ENCODE measurements around the gene TP53AIP1.

The TP53AIP1 gene

DNA sequence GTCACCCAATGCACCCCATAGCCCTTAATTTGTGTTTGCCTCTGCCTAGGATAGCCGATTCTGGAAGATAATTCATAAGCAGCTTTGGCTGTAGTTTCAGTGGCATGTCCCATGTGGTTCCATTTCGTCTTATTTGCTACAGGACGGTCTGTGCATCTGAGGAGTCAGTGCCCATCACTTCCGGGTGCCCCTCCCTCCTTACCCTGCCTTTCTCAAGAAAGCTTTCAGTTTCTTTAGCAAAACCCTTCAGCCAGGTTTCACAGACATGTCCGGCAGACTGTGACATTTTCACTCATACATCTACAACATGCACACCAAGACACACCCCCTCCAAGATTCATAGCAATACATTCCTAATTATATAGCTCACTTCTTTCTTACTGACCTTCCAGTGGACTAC lies 14.3 kb downstream of the TP53AIP1 start:
- FAIRE-seq (peak; percentile 92), DNase-seq (ENCODE audit: insufficient read length, low spot score) (peak; percentile 72)
- TF ChIP-seq POLR2A (IDR thresholded peaks at IDR 0.05; ENCODE audit: low read depth, low read length) (no peak), TAF1 (IDR thresholded peaks at IDR 0.05; ENCODE audit: low read depth, low read length) (no peak), SPI1 (IDR thresholded peaks at IDR 0.05; ENCODE audit: low read depth, low read length) (no peak), POLR2AphosphoS5 (IDR thresholded peaks at IDR 0.05; ENCODE audit: low read depth, low read length) (no peak), PAX5 (IDR thresholded peaks at IDR 0.05; ENCODE audit: insufficient read depth, low read length, severe bottlenecking) (no peak), POU2F2 (IDR thresholded peaks at IDR 0.05; ENCODE audit: low read depth, low read length) (no peak)

DNA sequence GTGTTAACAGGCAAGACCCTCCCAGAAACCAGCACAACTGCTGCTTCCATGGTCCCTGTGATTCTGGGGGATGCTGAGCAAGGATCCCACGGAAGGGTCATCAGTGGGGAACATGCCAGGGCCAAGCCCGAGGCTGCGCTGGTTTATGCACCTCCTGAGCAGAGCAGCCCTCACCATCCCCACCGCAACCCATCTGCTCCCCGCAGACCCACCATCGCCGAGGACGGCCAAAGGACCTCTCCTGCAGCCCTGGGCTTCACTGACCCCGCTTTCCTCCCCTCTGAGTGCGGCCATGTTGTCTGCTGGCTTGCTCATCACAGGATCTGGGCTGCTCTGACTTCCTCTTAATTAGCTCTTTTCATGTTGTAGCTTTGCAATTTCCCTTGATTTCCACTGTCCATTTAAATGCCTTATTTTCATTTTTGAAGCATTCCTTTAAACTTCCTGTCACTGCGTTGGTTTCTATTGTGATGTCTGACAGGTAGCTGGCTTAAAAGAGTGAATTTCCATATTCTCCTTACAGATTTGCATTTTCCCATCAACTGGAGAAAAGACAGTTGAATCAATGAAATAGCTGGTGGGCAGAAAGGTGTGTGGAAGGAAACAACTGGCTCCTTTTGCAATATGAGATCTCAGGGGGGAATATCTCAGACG lies 14.9 kb downstream of the TP53AIP1 start:
- no peak for TF ChIP-seq POLR2A (IDR thresholded peaks at IDR 0.05; ENCODE audit: low read depth, low read length)
- TF ChIP-seq POU2F2 (IDR thresholded peaks at IDR 0.05; ENCODE audit: low read depth, low read length), result no peak
- no peak for TF ChIP-seq SPI1 (IDR thresholded peaks at IDR 0.05; ENCODE audit: low read depth, low read length)
- TF ChIP-seq TAF1 (IDR thresholded peaks at IDR 0.05; ENCODE audit: low read depth, low read length), result no peak
- TF ChIP-seq POLR2AphosphoS5 (IDR thresholded peaks at IDR 0.05; ENCODE audit: low read depth, low read length), result no peak
- TF ChIP-seq PAX5 (IDR thresholded peaks at IDR 0.05; ENCODE audit: insufficient read depth, low read length, severe bottlenecking), result no peak
- DNase-seq (ENCODE audit: insufficient read length, low spot score) (no peak), FAIRE-seq (no peak)

DNA sequence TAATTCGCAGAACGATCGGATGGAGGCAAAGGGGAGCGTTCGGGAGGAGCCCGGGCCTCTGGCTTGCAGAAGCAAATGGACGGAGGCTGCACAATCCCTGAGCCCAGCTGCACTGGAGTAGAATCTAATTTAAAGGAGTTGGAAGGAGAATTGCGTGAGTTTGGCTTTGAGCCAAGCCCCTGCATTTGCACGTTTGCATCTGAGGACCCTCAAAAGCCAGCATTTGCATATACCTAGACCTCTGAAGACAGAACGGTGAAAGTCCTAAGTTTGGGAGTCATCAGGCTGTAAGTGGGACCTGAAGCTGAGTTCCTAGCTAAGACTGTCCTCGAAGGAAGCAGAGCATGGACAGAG lies 15.6 kb downstream of the TP53AIP1 start:
- TF ChIP-seq POLR2AphosphoS5 (IDR thresholded peaks at IDR 0.05; ENCODE audit: low read depth, low read length) (no peak), TAF1 (IDR thresholded peaks at IDR 0.05; ENCODE audit: low read depth, low read length) (no peak), SPI1 (IDR thresholded peaks at IDR 0.05; ENCODE audit: low read depth, low read length) (no peak), POU2F2 (IDR thresholded peaks at IDR 0.05; ENCODE audit: low read depth, low read length) (no peak), POLR2A (IDR thresholded peaks at IDR 0.05; ENCODE audit: low read depth, low read length) (no peak), PAX5 (IDR thresholded peaks at IDR 0.05; ENCODE audit: insufficient read depth, low read length, severe bottlenecking) (no peak)
- no peak for DNase-seq (ENCODE audit: insufficient read length, low spot score)
- FAIRE-seq, result no peak

DNA sequence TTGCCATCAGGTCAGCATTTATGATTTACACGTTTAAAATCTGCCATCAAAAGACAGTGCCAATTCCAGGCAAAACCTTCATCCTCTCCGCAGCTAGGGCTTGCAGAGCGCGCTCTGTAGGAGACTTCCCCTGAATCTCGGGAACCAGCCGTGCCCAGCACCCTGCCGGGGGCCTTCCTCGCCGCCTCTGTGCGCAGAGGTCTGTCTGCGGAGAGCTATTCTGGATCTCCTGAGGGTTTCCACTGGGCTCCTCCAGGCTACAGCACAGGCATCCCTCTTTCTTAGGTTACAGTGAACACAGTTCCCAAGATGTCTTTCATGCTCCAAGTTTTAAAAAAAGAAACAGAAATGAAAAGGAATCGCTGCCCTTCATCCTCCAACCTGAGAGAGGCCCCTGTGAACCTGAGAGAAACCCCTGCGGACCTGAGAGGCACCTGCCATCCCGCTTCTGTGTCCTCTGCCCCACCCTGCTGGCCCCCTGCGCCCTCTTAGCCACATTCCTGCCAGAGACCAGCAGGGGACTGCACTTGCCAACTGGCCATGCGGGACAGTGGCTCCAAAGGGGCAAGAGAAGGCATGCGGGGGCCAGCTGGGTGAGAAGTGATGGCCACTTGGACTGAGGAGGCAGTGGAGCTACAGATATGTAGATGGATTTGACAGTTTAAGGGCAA lies 16.1 kb downstream of the TP53AIP1 start:
- FAIRE-seq, result no peak
- no peak for TF ChIP-seq POU2F2 (IDR thresholded peaks at IDR 0.05; ENCODE audit: low read depth, low read length)
- no peak for TF ChIP-seq PAX5 (IDR thresholded peaks at IDR 0.05; ENCODE audit: insufficient read depth, low read length, severe bottlenecking)
- TF ChIP-seq POLR2A (IDR thresholded peaks at IDR 0.05; ENCODE audit: low read depth, low read length), result no peak
- no peak for TF ChIP-seq TAF1 (IDR thresholded peaks at IDR 0.05; ENCODE audit: low read depth, low read length)
- no peak for TF ChIP-seq POLR2AphosphoS5 (IDR thresholded peaks at IDR 0.05; ENCODE audit: low read depth, low read length)
- TF ChIP-seq SPI1 (IDR thresholded peaks at IDR 0.05; ENCODE audit: low read depth, low read length), result no peak
- no peak for DNase-seq (ENCODE audit: insufficient read length, low spot score)

DNA sequence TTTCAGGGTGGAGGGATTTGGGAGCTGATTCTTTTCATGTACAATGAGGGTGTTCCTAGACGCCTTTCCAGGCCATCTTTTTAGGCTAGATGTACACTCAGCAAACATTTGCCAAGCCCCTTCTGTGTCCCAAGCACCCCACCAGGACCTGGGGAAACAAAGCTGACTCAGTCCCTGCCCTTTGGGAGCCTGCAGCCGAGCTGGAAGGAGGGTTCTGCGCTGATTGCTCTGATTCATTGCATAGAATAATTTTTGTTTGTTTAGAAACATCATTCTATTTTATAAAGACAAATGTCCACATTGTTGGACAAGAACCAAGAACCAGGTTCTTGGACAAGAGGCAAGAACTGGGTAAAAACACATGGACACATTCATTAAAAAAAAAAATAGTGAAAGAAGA lies 16.7 kb downstream of the TP53AIP1 start:
- no peak for DNase-seq (ENCODE audit: insufficient read length, low spot score)

DNA sequence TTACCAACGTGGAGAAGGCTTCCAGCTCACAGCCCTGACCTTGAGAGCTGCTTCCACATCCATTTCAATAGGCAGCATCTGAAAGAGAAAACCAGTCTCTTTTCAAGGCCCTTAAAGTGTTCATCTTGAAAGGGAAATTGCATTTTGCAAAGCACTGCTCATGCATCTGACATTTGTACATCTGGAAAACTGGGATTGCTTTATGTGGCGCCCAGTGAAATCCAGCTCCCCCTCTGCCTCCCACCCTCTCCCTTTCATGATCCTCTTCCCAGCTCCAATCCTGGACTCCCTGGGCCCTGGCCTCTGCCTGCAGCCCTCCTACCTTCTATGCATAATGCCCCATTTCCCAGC lies 17.4 kb downstream of the TP53AIP1 start:
- no peak for FAIRE-seq
- TF ChIP-seq TAF1 (IDR thresholded peaks at IDR 0.05; ENCODE audit: low read depth, low read length), result no peak
- TF ChIP-seq SPI1 (IDR thresholded peaks at IDR 0.05; ENCODE audit: low read depth, low read length), result no peak
- TF ChIP-seq POU2F2 (IDR thresholded peaks at IDR 0.05; ENCODE audit: low read depth, low read length), result no peak
- TF ChIP-seq PAX5 (IDR thresholded peaks at IDR 0.05; ENCODE audit: insufficient read depth, low read length, severe bottlenecking), result no peak
- TF ChIP-seq POLR2A (IDR thresholded peaks at IDR 0.05; ENCODE audit: low read depth, low read length), result no peak
- no peak for TF ChIP-seq POLR2AphosphoS5 (IDR thresholded peaks at IDR 0.05; ENCODE audit: low read depth, low read length)
- DNase-seq (ENCODE audit: insufficient read length, low spot score), result no peak

More for the DNA sequence above, 16.7 kb downstream of the TP53AIP1 start:
- TF ChIP-seq PAX5 (IDR thresholded peaks at IDR 0.05; ENCODE audit: insufficient read depth, low read length, severe bottlenecking) (no peak), POLR2A (IDR thresholded peaks at IDR 0.05; ENCODE audit: low read depth, low read length) (no peak), TAF1 (IDR thresholded peaks at IDR 0.05; ENCODE audit: low read depth, low read length) (no peak), SPI1 (IDR thresholded peaks at IDR 0.05; ENCODE audit: low read depth, low read length) (no peak), POU2F2 (IDR thresholded peaks at IDR 0.05; ENCODE audit: low read depth, low read length) (no peak), POLR2AphosphoS5 (IDR thresholded peaks at IDR 0.05; ENCODE audit: low read depth, low read length) (no peak)
- no peak for FAIRE-seq

DNA sequence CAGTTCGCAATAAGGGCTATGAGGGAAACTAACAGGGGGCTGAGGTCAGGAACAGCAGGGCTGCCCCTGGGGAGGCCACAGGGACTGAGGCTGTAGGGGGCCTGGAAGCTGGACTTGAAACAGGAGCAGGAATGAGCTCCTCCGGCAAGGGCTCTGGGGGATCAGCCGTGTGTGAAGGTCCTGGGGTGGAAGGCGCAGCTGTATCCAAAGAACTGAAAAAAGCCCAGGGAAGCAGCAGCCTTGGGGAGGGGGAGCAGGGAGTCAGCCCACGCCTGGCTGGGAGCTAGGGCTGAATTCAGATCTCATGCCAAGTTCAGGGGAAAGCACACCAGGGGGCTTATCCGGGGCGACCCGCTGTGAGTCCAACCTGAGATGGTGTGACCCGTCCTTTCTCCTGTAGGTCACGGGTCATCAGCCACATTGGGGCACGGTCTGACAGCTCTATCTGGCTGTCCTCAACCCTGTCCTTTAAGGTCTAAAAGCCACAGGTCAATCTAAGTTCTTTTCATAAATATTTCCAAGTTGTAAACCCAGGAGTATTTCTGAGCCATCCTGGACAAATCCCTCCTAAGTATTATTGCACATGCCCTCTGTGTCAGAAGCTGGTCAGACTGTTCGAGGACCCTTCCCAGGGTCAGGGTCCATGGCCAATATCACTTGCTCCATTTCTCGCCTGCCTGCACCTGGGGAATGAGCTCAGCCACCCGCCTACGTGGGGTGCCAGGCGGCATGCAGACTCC lies 18.0 kb downstream of the TP53AIP1 start:
- FAIRE-seq (no peak), DNase-seq (ENCODE audit: insufficient read length, low spot score) (no peak)
- no peak for TF ChIP-seq POU2F2 (IDR thresholded peaks at IDR 0.05; ENCODE audit: low read depth, low read length)
- no peak for TF ChIP-seq PAX5 (IDR thresholded peaks at IDR 0.05; ENCODE audit: insufficient read depth, low read length, severe bottlenecking)
- TF ChIP-seq POLR2AphosphoS5 (IDR thresholded peaks at IDR 0.05; ENCODE audit: low read depth, low read length), result no peak
- TF ChIP-seq POLR2A (IDR thresholded peaks at IDR 0.05; ENCODE audit: low read depth, low read length), result no peak
- no peak for TF ChIP-seq SPI1 (IDR thresholded peaks at IDR 0.05; ENCODE audit: low read depth, low read length)
- no peak for TF ChIP-seq TAF1 (IDR thresholded peaks at IDR 0.05; ENCODE audit: low read depth, low read length)

DNA sequence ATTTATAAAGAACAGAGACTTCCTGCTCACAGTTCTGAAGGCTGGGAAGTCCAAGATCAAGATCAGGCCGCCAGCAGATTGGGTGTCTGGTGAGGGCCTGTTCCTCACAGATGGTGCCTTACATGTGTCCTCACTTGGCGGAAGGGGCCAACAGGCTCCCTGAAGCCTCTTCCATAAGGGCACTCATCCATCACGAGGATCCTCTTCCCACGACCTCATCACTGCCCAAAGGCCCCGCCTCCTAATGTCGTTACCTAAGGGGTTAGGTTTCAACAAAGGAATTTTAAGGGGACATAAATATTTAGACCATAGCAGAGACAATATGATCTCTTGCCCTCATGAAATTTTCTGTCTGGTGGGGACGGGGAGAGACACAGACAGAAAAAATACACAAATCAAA lies 18.6 kb downstream of the TP53AIP1 start:
- TF ChIP-seq PAX5 (IDR thresholded peaks at IDR 0.05; ENCODE audit: insufficient read depth, low read length, severe bottlenecking), result no peak
- DNase-seq (ENCODE audit: insufficient read length, low spot score), result no peak
- no peak for FAIRE-seq

DNA sequence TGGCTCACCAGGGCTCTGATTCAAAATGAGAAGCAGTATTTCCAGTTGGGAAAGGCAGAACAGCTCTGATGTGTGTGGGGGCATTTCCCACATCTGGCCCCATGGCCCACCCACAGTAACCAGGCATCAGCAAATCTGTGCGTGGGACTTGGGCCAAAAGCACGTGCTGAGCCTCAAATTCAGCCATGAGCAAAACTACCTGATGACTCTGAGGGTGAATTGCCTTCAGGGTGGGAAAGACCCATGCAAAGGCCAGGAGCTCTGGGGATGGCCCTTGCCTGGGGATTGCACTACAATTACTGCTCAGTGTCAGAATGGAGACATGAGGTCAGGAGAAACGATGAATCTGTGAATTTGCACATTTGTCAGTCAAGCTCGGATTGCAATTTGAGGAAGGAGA lies 20.9 kb downstream of the TP53AIP1 start:
- FAIRE-seq, result no peak
- no peak for DNase-seq (ENCODE audit: insufficient read length, low spot score)
- TF ChIP-seq POU2F2 (IDR thresholded peaks at IDR 0.05; ENCODE audit: low read depth, low read length) (no peak), SPI1 (IDR thresholded peaks at IDR 0.05; ENCODE audit: low read depth, low read length) (no peak), POLR2AphosphoS5 (IDR thresholded peaks at IDR 0.05; ENCODE audit: low read depth, low read length) (no peak), TAF1 (IDR thresholded peaks at IDR 0.05; ENCODE audit: low read depth, low read length) (no peak), PAX5 (IDR thresholded peaks at IDR 0.05; ENCODE audit: insufficient read depth, low read length, severe bottlenecking) (no peak)
